Psoas muscle (tissue), 8 donors: ENCODE measurements around the gene PUDP. TPM values are rescaled to one million over a fixed set of nuclear protein-coding genes. Genes with fewer than 3 reads are reported as not detected.
"Not testable (repeated sequence)": the region's sequence is repeated elsewhere in the genome, so short reads cannot be mapped to it uniquely, and the experiment has no call there.

ENCODE experiments used
- ATAC-seq, 4 donors: fragments of 200-7000 bp; cut with Tn5 transposase; one replicate each; pipeline ENCODE4 v1.9.1; 2020; ENCODE audit warnings: moderate library complexity in 3 of 4, mild to moderate bottlenecking in 2 of 4
- DNase-seq, 2 donors: peaks; one replicate each; pipeline ENCODE4 v3.0.0-alpha.2; 2020
- H3K27ac ChIP-seq: fragments of 200-600 bp; one replicate; pipeline ENCODE4 v1.8.0; 2022
- H3K27me3 ChIP-seq, 3 donors: fragments of 200-600 bp in 1 of 3; one replicate each; pipeline versions ENCODE4 v1.6.1 to v1.8.0; 2013 to 2022; ENCODE audit warnings: low read length in 2 of 3, mild to moderate bottlenecking in 2 of 3, moderate library complexity in 1 of 3; ENCODE audit not compliant: insufficient read depth in 3 of 3
- H3K36me3 ChIP-seq, 2 donors: fragments of 200-600 bp in 1 of 2; one replicate each; pipeline versions ENCODE4 v1.6.1 to v1.8.0; 2013 to 2022; ENCODE audit warnings: low read depth in 1 of 2, mild to moderate bottlenecking in 1 of 2, moderate library complexity in 1 of 2; ENCODE audit not compliant: insufficient read depth in 1 of 2
- H3K4me1 ChIP-seq: fragments of 200-600 bp; one replicate; pipeline ENCODE4 v1.8.0; 2022
- H3K4me3 ChIP-seq: fragments of 200-600 bp; one replicate; pipeline ENCODE4 v1.8.0; 2022; ENCODE audit warnings: mild to moderate bottlenecking
- H3K9me3 ChIP-seq: fragments of 200-600 bp; one replicate; pipeline ENCODE4 v1.8.0; 2022
- CTCF ChIP-seq: fragments of 200-600 bp; IDR thresholded peaks from one replicate; pipeline ENCODE4 v1.8.0; 2022; ENCODE audit warnings: antibody characterized with exemption
- WGBS, 3 donors: extraction: QIAGEN DNeasy Blood & Tissue Kit; methylation state at CpG; one replicate each; pipeline versions ENCODE4 v1.1.6 to v1.1.7; 2013; 5-methylcytosine and 5-hydroxymethylcytosine counted together
- intact Hi-C, 2 donors: fragments of 100-400 bp; cut with DNase I; formaldehyde crosslinking; loops; one replicate each; pipeline versions ENCODE4 v1.11.0 to v1.14.2; 2022
- polyA plus RNA-seq, 3 donors: library from polyadenylated mRNA; stranded (reverse); fragments of 200-250 nt; gene quantifications; one replicate each; pipeline ENCODE4 v1.2.3, GENCODE V29; 2013
- total RNA-seq, 4 donors: library from RNA; stranded (reverse); fragmentation: NEBNext Ultra II Directional in 2 of 4; extraction: Animal tissue kit (Norgen Biotek cat#: 25700) in 2 of 4; gene quantifications; one replicate each; pipeline versions ENCODE4 v1.2.1 to v1.2.4, GENCODE V29; 2021 to 2023
- donor health status: healthy with polysubstance abuse.
- donor health status: DM: no; HTN: no; CAD: no; lungs with moderate emphysema.
- donor health status: Bipolar disorder and iron deficiency.
- donor health status: healthy.
- donor health status: DM: yes; HTN: yes; CAD: no.
- donor health status: DM: no; HTN: no; CAD: no.
- donor health status: DM: no; HTN: no; CAD: no.
- donor health status: DM: yes; HTN: yes; CAD: no.

The PUDP gene
- total and polyA plus RNA-seq, 7 donors, result 17.2 to 34.0 (median 21.4) TPM

DNA sequence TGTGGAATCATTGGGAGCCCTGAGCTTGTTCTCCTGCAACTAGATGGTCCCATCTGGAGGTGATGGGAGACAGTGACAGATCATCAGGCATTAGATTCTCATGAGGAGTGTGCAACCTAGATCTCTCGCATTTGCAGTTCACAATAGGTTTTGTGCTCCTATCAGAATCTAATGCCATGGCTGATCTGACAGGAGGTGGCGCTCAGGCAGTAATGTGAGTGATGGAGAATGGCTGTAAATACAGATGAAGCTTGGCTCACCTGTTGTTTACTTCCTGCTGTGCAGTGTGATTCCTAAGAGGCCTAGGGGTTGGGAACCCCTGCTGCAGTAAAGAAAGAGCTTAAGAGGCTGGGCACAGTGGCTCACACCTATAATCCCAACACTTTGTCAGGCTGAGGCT lies 42.2 kb upstream of the PUDP start:
- intact Hi-C loops, result no loop called here
- H3K4me3 ChIP-seq, result no peak overlapping the region
- 97 to 100% (median 100%) methylated on average over 2 of the region's 2 CpGs for WGBS, 3 donors
- H3K27me3 ChIP-seq, result no peaks in the 10 kb centered on the region
- no peaks in the 10 kb centered on the region for H3K4me1 ChIP-seq
- ATAC-seq, result no peak
- no peaks in the 10 kb centered on the region for H3K9me3 ChIP-seq
- TF ChIP-seq CTCF, result no peak
- H3K36me3 ChIP-seq, result peaks cover 0 to 3% of the 10 kb centered on the region in 2 donors
- no peak for DNase-seq
- H3K27ac ChIP-seq, result no peak overlapping the region

DNA sequence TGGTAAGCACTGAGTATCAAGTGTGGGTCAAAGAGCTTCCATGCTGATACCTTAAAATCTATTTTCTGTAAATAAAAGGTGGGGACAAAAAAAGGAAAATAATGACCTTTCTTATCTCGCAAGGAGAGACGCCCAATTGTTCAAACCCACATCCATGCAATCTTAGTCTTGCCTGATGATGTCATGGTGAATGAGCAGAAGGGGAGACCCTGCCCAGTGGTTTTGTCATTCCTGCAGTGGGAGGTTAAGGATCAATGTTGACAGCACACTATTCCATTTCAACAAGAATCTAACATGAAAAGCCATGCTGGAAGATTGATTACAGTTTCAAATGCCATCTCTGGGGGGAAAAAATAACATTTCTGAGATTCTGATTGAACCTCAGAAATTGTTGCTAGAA lies 40.7 kb upstream of the PUDP start:
- no peak for TF ChIP-seq CTCF
- ATAC-seq, result no peak
- H3K9me3 ChIP-seq, result no peaks in the 10 kb centered on the region
- no peak for DNase-seq
- no peak overlapping the region for H3K27ac ChIP-seq
- intact Hi-C loops, result no loop called here
- WGBS, 3 donors, result 88 to 97% (median 97%) methylated on average over 2 of the region's 2 CpGs
- H3K36me3 ChIP-seq, result peaks cover 0 to 3% of the 10 kb centered on the region in 2 donors
- no peaks in the 10 kb centered on the region for H3K4me1 ChIP-seq
- H3K27me3 ChIP-seq, result no peaks in the 10 kb centered on the region
- H3K4me3 ChIP-seq, result no peak overlapping the region

DNA sequence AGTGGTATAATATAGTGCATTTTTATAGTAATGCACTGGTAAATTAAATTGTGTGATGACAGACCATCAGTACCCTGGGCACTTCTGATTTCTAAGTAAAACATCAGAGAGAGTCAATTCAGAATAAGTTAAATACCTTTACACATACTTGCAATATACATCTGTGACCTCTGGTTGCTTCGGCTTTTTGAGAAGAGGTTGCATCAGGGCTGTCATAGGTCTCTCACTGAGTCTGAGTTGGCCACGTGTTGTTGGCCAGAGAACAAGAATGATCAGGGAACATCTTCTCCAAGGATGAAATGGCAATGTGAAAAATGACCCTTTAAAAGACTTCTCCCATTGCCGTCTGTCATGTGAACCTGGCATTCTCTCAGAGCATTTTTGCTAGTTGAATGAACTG lies 36.9 kb upstream of the PUDP start:
- DNase-seq (no peak), ATAC-seq (no peak)
- H3K36me3 ChIP-seq, result no peaks in the 10 kb centered on the region
- no peaks in the 10 kb centered on the region for H3K27me3 ChIP-seq
- H3K4me1 ChIP-seq, result no peaks in the 10 kb centered on the region
- TF ChIP-seq CTCF, result no peak
- H3K4me3 ChIP-seq, result no peak overlapping the region
- 31 to 52% (median 40%) methylated on average over 3 of the region's 3 CpGs for WGBS, 3 donors
- intact Hi-C loops, result no loop called here
- no peaks in the 10 kb centered on the region for H3K9me3 ChIP-seq
- no peak overlapping the region for H3K27ac ChIP-seq

DNA sequence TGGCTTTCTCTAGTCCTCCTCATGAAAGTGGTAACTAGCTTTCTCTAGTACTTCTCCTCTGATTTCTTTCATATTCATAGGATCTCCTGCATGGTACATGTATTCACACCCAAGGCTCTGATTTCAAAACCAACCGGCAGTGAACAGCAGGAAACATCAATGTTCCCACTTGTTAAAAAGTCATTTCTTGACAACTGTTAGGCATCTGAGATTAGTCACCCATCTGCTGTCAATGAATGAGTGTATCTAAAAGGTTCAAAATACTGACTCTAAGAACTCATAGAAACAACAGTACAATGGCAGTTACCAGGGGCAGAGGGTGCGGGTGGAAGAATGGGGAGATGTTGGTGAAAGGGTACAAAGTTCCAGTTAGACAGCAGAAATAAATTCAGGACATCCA lies 31.5 kb upstream of the PUDP start:
- Histone ChIP-seq H3K27ac (no peak overlapping the region), H3K4me3 (no peak overlapping the region), H3K27me3 (no peaks in the 10 kb centered on the region), H3K4me1 (no peaks in the 10 kb centered on the region), H3K9me3 (no peaks in the 10 kb centered on the region), H3K36me3 (no peaks in the 10 kb centered on the region)
- no peak for ATAC-seq
- no peak for DNase-seq
- WGBS, 3 donors, result 69 to 87% (median 76%) methylated on average over 2 of the region's 2 CpGs
- intact Hi-C loops, result no loop called here
- TF ChIP-seq CTCF, result no peak

DNA sequence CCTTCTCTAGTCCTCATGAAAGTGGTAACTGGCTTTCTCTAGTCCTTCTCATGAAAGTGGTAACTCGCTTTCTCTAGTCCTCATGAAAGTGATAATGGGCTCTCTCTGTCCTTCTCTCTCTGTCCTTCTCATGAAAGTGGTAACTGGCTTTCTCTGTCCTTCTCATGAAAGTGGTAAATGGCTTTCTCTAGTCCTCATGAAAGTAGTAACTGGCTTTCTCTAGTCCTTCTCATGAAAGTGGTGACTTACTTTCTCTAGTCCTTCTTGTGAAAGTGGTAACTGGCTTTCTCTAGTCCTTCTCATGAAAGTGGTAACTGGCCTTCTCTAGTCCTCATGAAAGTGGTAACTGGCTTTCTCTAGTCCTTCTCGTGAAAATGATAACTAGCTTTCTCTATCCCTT lies 30.9 kb upstream of the PUDP start:
- DNase-seq, ATAC-seq, H3K36me3 ChIP-seq, H3K27ac ChIP-seq, H3K9me3 ChIP-seq, intact Hi-C loops, H3K4me3 ChIP-seq, H3K4me1 ChIP-seq, H3K27me3 ChIP-seq: not testable (repeated sequence)
- WGBS, 3 donors, result 84 to 92% (median 91%) methylated on average over 2 of the region's 2 CpGs
